Effector CD8-positive, alpha-beta T cell (primary cell): ENCODE results near the gene NUAK2.
"Not testable (repeated sequence)": the region's sequence is repeated elsewhere in the genome, so short reads cannot be mapped to it uniquely, and the experiment has no call there.

Source experiments
- DNase-seq: peaks from one replicate; lab custom pipeline; 2025; lab: John Stamatoyannopoulos, UW
- total RNA-seq, 4 experiments: gene quantifications; one replicate each; lab custom pipeline; 2026; lab: John Stamatoyannopoulos, UW

The NUAK2 gene
- total RNA-seq = 8.5 to 22.0 (median 19.5) reads per million in 4 experiments

DNA sequence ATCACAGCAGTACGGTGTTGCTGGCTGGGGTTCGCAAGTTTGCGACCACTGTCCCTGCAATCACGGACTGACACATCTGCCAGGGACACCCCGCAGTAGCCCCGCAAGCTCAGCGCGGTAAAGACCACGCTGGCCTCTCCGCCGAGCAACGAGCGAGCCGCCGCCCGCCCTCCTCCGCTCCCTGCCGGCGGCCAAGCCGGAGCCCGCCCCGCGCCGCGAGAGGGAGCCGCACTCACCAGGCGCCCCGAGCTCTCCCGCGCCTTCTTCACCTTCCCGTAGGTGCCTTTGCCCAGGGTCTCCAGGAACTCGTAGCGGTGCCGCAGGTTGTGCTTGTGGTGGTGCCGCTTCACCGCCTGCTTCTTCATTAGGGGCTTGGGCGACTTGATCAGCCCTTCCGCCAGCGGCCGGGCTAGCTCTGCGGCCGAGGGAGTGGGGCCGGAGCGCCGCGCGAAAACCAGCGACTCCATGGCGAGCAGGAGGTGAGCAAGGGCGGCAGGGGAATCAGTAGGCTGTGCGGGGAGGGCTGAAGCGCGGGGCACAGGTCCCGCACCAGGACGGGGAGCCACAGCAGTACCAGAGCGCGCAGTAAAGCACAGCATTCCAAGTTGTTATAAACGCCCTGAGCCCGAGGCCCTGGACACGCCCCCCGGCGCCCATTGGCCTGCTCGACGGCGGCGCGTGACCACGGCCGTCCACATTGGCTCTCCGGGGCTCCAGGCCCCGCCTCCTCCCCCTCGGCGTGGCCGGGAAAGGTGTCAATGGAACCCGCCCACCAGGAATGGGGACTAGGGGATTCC, at the start of gene NUAK2:
NUAK2 (minus strand) TSS at position 584 of the 797 bp plus-strand sequence; CDS start at position 467, 117 bp downstream.
- DNase-seq = peak; percentile 90

DNA sequence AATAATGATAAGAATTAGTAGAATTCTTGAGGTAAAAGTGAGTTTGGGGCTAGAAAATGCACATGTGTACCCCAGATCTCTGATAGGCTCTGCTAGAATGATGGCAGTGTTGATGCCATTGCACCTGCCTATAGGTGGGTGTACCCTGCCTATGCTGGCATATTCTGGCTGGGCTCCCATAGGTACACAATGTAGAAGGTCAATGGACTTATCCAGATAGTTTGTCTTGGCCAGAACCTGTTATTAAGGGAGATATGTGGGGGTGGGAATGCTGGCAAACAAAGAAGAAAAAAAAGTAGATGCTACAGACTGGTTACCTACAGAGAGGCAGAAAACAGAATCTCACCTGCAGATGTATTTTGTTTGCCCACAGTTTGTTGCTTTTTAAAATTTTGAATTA, 49.2 kb upstream of the NUAK2 start:
- no peak for DNase-seq

DNA sequence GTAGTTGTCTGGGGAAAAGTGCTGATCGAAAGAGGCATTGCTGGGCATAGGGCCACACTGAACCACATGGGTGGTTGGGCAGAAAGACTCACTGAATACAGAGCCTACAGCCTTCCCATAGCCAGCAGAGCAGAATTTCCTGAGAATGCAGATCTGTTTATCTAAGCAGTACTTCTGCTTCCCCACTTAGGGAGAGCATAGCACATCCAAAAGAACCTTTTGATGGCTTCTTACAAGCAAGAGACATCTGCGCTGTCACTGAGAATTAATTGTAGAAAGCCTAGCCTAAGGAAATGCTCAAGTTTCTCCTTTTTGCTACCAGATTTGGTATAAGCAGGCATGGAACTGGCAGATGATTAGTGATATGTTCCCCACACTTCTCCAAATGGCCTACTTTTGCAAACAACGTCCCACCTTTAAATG, 48.2 kb upstream of the NUAK2 start:
- no peak for DNase-seq

DNA sequence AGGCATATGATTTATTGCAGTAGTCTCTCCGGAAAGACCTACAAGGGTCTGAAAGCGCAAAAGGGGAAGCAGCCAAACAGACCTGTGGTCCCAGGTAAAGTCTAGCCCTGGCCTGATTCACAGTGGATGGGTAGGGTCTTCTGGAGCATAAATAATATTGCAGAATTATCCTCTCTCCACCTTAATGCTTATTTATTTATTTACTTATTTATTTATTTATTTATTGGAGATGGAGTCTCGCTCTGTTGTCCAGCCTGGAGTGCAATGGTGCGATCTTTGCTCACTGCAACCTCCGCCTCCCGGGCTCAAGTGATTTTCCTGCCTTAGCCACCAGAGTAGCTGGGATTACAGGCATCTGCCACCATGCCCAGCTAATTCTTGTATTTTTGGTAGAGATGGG, 46.9 kb upstream of the NUAK2 start:
- DNase-seq = no peak

DNA sequence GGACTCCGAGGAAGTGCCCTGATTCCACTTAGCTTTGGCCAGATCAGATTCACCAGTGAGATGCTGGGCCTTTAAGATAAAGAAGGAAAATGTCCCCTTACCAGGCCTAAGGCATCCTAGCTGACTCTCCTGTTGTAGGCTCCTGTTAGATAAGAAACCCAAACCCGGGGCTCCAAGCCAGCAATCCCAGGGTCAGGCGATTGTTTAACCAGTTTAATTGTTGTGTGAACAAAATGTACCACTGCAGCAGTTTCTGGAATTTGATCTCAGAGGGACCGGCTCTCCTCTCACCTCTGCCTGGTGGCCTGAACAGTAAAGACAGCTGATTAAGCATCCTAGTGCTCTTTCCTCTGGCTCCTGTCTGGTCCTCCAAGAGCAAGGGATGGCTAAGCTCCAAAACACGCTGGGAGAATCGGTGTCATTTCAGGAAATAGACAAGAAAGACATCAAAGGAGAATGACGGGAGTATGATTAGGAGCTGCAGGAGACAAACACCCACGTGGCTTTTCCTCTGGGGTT, 44.5 kb upstream of the NUAK2 start:
- no peak for DNase-seq

DNA sequence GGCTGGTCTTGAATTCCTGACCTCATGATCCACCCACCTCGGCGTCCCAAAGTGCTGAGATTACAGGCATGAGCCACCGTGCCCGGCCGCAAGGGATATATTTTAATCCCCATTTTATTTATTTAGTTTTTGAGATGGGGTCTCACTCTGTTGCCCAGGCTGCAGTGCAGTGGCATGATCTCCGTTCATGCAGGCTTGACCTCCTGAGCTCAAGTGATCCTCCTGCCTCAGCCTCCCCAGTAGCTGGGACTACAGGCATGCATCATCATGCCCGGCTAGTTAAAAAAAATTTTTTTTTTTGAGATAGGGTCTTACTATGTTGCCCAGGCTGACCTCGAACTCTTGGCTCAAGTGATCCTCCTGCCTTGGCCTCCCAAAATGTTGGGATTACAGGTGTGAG, 43.5 kb upstream of the NUAK2 start:
- not testable (repeated sequence) for DNase-seq

DNA sequence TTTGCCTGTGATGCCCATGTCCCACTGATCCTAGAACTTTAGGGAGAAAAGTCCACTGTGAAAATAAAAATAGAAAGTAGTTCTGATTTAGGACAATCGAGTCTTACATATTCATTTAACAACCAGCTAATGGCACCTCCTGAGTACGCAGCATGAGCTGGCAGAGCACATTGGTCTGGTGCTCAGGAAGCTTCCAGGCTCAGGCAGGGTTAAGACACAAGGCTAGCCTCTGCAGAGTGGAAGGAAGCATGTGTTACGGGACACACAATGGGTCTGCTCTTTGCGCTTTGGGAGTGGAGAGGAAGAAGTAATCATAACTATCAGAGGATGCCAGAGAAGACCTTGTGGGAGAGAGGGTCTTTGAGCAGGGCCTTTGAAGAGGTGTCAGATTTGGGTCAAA, 39.3 kb upstream of the NUAK2 start:
- no peak for DNase-seq

DNA sequence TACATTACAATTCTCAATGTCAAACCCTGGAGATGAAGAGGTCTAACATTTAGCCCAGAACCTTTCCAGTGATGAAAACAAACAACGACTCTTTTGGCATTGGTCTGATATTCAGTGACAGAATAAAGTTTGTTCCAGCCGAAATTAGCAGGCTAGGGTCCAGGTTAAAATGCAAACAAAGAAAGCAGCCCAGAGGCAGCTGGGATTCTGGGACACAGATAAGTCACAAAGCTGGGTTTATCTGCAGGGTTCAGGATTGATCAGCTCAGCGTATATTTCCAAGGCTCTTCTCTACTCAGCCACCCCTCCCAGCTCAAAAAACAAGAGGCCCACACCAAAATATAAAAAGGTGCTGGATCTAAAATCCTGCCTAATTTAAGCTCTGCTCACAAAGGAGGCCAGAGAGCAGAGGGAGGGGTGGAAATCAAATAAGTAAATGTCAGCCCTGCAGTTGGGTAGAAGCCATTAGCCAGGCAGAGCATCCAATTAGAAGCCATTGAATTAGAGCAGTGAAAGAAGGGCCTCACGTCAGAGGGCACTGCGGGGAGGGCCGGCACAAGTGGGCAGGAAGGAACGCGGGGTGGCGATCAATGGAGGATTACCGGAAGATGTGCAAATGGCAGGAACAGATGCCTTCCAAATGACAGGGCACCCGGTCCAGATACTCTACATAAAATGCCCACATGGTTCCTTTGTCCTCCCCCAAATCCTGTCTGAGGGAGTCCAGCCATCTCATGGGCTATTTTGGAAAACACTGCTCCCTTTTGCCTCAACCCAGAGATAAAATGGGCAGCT, 38.4 kb upstream of the NUAK2 start:
- no peak for DNase-seq

DNA sequence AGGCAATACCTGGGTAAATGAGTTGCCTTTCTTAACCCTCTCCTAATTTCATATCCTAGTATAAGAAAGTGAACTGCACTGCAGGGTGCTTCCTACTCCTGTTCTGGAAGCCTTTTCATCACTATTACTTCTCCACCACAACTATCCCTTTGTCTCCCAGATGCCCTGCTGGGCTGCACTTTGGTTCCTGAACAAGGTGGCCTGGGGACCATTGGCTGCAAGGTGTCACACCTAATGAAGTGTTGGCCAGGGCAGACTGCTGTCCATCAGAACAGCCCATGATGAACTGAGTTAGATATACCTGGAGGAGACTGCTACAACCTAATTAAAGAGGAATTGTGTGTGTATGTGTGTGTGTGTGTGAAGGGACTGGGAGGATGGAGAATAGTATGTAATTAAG, 37.0 kb upstream of the NUAK2 start:
- DNase-seq = no peak

DNA sequence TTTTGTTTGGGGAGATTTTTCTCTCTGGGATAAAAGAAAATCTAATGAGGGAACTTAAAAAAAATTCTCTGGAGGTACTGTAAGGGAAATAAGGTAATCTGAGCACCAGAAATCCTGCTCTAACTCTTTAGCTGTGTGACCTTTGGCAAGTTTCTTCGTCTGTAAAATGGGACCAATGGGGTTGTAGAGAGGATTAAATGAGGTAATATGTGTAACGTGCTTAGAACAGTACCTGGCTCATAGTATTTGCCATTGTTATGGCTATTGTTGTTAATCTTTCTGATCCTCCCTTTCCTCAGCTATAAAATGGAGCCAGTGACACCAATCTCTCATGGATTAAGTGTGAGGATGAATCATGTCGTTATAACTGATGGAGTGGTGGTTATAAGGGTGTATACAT, 36.0 kb upstream of the NUAK2 start:
- DNase-seq = no peak

DNA sequence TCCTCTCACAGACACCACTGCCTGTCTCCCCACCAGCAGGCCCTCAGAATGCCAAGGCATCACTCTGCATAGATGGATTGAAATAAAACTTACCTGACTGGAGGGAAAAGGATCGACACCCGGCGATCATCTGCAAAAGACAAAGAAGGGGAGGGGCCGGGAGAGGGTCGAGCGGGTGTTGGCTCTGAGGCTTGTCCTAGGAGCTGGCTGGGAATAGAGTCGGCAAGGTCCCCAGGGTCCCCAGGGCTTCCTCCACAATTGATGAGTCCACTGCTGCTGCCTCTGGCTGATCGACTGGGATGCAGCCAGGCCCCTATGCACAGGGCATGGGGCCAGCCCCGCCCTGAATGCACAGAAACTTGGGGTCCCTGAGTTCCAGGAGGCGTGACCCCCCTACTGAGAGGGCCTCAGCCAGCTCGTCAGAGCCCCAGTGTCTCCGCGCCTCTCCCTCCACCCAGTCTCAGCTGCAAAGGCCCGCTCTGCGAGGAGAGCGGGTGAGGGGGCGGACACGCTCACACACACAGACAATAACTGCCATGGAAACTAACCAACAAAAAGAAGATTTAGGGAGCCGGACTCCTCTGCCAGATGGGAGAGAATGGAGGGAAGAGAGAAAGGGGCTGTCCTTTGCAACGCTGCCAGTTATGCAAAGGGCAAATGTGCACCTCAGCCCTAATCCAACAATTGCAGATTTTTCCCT, 35.0 kb upstream of the NUAK2 start, which contains the start of gene KLHDC8A:
KLHDC8A (minus strand) TSS at position 483 of the 700 bp plus-strand sequence. CDS start 13,318 bp downstream, outside the sequence.
- DNase-seq = no peak

DNA sequence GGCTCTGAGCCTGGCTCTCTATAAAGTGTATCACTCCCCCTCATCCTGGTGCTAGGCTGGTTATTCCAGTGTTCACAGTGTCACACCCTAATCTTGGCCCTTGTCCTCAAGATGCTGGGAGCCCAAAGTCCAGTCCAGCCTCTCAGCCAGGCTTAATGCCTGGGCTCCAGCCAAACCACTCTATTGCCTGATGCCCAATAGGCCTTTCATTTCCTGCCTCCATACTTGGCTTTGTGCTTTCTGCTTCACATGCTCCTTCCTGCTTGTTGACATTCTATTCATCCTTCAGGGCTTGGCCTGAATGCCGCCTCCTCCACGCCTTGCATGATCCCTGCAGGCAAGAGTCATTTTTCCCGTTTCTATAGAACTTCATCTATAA, 33.5 kb upstream of the NUAK2 start:
- DNase-seq = no peak

DNA sequence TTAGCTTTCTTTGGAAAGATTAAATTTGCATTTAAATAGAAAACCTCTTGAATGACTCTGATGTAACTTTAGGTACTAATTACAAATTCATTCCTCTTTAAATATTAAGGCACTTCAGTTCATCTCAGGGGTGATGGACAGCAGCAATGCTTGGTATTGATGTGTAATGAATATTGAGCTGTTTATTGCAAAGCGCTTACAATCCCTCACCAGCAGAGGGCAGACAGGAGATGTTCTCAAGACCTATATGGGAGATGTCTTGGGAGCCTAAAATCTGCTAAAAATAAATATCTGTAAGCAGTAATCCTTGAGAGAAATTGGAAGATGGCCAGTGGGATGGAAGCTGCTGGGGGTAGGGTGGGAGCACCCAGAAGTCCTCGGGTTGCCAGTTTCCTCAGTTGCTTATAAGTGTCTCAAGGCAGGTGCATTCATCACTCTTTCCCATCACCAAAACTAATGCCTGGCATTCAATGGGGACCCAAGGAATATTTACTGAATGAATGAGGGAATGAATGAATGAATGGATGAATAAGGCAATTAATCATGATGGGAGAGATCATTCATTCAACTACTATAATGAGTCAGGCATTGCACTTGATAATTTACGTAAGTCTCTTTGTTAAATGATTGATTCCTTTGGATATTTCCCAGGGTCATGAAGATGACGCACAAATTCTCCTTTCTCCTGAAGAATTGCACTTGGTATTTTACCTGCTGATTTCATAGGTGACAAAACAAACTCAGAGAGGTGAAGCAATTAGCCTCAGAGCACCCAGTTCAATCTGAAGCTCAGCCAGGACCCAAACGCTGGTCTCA, 32.9 kb upstream of the NUAK2 start:
- DNase-seq = peak; percentile 48

DNA sequence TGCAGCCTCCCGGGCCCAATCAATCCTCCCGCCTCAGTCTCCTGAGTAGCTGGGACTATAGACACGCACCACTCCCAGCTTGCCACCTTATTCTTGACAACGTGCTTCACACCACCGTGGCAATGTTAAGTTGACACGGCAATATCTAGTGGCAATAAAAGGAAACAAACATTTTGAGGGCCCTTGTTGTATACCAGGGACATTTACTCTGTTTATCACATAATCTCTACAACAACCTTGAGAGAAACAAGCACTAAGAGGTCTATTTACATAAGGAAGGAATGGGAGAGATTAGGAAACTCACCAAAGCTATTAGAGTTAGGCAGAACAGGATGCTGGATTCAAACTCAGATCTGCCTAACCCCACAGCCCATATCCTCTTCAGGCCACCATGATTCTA, 32.1 kb upstream of the NUAK2 start:
- DNase-seq = no peak

DNA sequence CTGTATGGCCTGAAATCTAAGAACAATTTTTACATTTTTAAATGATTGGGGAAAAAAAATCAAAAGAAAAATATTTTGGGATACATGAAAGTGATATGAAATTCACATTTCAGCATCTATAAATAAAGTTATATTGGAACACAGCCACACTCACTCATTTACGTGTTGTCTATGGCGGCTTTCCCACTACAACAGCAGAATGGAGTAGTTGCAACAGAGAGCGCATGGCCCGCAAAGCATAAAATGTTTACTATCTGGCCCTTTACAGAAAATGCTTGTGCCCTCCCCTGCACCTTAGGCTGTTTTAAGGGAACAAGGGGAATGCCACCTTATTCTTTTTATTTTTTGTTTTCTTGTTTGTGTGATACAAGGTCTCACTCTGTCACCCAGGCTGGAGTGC, 31.6 kb upstream of the NUAK2 start:
- no peak for DNase-seq

DNA sequence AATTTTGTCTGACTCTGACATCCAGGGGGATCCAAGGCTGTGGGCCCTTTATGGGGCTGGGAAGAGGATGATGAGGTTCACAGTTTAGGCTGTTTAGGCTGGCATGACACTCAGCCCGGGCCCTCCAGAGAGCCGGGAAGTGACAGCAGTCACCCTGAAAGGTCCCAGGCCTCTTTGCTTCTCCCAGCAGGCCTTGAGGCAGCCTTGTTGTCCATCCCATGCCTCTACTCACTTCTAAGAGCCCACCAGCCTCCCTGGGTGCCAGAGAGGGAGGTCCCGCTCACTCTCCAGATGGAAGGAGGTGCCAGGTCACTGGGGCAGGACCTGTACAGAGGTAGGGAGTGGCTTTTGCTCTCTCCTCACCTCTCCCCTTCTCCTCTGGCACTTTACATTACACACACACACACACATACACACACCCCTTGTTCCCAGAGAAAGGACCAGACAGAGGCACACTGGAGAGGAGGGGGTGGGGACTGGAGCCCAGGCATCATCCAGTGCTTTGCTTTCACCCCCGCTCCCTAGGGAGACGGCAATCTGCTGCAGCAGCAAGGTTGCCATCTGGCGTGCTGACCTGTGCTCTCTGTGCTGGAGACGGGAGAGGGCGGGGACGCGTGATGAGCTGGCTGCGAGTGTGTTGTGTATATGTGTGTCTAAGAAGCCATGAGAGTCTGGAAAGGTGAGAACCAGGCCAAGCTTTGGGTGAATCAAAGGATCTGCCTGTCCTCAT, 30.6 kb upstream of the NUAK2 start:
- no peak for DNase-seq

DNA sequence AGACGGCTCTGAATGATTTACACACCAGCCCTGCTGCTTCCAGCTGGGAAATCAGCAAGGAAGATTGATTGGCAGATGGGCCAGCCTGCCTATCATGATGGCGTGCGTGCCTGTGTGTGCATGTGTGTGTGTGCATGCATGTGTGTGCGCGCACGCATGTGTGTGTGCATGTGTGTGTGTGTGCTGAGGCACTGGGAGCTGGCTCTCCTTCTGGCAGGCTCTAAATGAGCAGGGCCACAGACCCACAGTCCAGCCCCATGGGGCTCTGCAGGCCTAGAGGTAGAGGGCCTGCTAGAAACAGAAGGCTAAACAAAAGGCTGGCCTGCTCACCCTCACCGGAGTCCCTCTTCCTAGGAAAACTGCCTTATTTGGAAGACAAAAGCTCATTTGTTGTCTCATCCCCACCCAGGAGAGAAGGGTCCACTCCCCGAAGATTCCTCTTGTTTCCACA, 29.2 kb upstream of the NUAK2 start:
- DNase-seq = no peak

DNA sequence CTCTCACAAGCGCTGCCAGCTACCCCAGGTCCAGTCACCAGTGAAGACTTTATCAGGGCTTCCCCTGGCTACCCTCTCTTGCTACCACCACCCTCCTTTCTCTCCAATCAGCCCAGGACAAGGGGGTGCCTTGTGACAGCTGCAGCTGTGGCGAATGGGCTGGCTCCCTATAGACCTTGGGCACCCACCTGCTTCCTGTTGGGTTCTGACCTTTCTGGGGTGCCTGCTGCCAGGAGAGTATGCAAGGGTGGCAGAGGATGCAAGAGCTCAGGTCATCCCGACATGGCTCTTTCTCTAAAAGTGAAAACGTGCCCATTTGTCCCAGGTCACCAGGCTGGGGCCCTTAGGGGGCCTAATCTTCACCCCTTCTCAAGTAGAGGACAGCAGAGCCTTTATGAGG, 28.6 kb upstream of the NUAK2 start:
- DNase-seq = no peak

DNA sequence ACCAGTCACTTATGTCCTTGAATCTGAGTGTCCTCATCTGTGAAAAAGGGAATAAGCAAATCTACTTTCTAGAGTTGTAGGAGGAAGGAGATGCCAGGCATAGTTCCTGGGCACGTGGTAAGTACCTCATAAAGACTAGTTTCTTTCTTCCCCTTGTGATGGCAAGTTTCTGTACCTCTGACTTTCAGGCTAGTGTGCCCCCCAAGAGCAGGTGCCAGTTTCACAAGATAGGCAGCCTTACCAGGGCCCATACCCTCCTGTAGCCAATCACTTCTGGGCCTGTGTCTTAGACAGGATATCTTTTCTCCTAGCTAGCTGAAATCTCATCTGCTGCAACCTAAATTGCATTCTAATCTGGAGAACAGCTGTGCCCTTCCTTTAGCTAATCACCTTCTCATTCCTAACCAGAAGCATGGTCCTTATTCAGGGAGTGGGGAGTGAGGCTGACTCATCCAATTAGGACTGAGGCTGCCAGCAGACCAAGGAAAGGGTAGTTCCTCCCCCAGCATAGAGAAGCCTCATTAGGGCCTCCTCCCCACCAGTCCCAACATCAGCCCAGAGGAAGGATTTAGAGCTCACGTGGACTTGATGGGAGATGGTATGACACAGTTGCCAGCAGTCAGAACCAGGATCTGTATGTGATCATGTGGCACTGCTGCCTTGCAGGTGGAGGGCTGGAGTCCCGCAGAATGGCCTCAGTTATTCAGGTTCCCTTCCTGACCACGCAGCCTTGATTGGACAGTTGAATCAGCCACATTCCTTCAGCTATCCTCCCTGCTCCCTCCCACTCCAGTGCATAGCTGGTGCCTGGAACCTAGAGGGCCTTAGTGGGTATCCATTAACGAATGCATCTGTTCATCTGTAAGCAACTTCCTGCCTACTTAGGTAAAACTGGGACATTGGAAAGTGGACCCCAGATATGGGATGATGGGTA, 27.3 kb upstream of the NUAK2 start:
- DNase-seq = no peak
